Skin epidermis (tissue), 12 donors: ENCODE data around the gene SYNGAP1.
A peak's percentile ranks its signal among the peaks of the same experiment; 100 is the strongest.
"Not testable (repeated sequence)": the region's sequence is repeated elsewhere in the genome, so short reads cannot be mapped to it uniquely, and the experiment has no call there.

ENCODE experiments used
- H3K27ac ChIP-seq, 21 experiments: fragments of 200-600 bp; sonication (generic) in 11 of 21; one replicate each; pipeline ENCODE4 v1.5.0; 2020; ENCODE audit warnings: mild to moderate bottlenecking in 3 of 21, inconsistent platforms in 2 of 21, moderate library complexity in 2 of 21
- H3K4me3 ChIP-seq, 7 experiments: fragments of 200-600 bp; sonication (generic) in 2 of 7; one replicate each; pipeline ENCODE4 v1.5.0; 2020; ENCODE audit warnings: inconsistent platforms in 2 of 7, mild to moderate bottlenecking in 2 of 7, moderate library complexity in 1 of 7

The SYNGAP1 gene

GRCh38 chr6:33453393-33454008 lies 33.6 kb downstream of the SYNGAP1 start:
- H3K27ac ChIP-seq: peak overlapping the region in 20 of 21 experiments; percentile 35 to 90 (median 82)
- H3K4me3 ChIP-seq: peak overlapping the region; percentile 61 to 94 (median 75)

GRCh38 chr6:33454009-33454946 lies 34.4 kb downstream of the SYNGAP1 start, which contains the start of gene ZBTB9:
TSS of gene ZBTB9 (plus strand) at chr6:33454576. CDS start at chr6:33455101, 525 bp downstream.
- H3K27ac ChIP-seq: peak within 1 kb of the TSS; percentile 28 to 90 (median 82)

GRCh38 chr6:33455051-33455450 lies 35.2 kb downstream of the SYNGAP1 start:
- peak overlapping the region in 14 of 21 experiments; percentile 28 to 90 (median 84) for H3K27ac ChIP-seq
- H3K4me3 ChIP-seq: peak overlapping the region; percentile 61 to 94 (median 75)

More at GRCh38 chr6:33454009-33454946, 34.4 kb downstream of the SYNGAP1 start, which contains the start of gene ZBTB9:
- H3K4me3 ChIP-seq: peak within 1 kb of the TSS; percentile 61 to 94 (median 75)

- Histone ChIP-seq H3K27ac (no peak overlapping the region), H3K4me3 (no peak overlapping the region)
These were observed 36.3 kb downstream of the SYNGAP1 start for GRCh38 chr6:33456156-33456555.

- no peak overlapping the region for H3K4me3 ChIP-seq
- H3K27ac ChIP-seq: no peak overlapping the region
These were observed 38.8 kb downstream of the SYNGAP1 start for GRCh38 chr6:33458676-33459075.

GRCh38 chr6:33459226-33459625 lies 39.4 kb downstream of the SYNGAP1 start:
- Histone ChIP-seq H3K4me3 (no peak overlapping the region), H3K27ac (no peak overlapping the region)

- Histone ChIP-seq H3K27ac (no peak overlapping the region), H3K4me3 (no peak overlapping the region)
These were observed 46.3 kb downstream of the SYNGAP1 start for GRCh38 chr6:33466075-33466735.

GRCh38 chr6:33467091-33467490 lies 47.2 kb downstream of the SYNGAP1 start:
- no peak overlapping the region for H3K4me3 ChIP-seq
- no peak overlapping the region for H3K27ac ChIP-seq

GRCh38 chr6:33469661-33470060 lies 49.8 kb downstream of the SYNGAP1 start:
- H3K27ac ChIP-seq: no peak overlapping the region
- H3K4me3 ChIP-seq: no peak overlapping the region

GRCh38 chr6:33477864-33478263 lies 58.0 kb downstream of the SYNGAP1 start:
- Histone ChIP-seq H3K4me3 (no peak overlapping the region), H3K27ac (no peak overlapping the region)

- no peak overlapping the region for H3K4me3 ChIP-seq
- no peak overlapping the region for H3K27ac ChIP-seq
These were observed 61.3 kb downstream of the SYNGAP1 start for GRCh38 chr6:33481192-33481591.

- H3K4me3 ChIP-seq: not testable (repeated sequence)
These were observed 62.8 kb downstream of the SYNGAP1 start for GRCh38 chr6:33482620-33483019.

GRCh38 chr6:33483678-33484077 lies 63.8 kb downstream of the SYNGAP1 start:
- Histone ChIP-seq H3K27ac (no peak overlapping the region), H3K4me3 (no peak overlapping the region)

More at GRCh38 chr6:33482620-33483019, 62.8 kb downstream of the SYNGAP1 start:
- H3K27ac ChIP-seq: not testable (repeated sequence)

- not testable (repeated sequence) for H3K4me3 ChIP-seq, H3K27ac ChIP-seq
These were observed 64.9 kb downstream of the SYNGAP1 start for GRCh38 chr6:33484673-33485262.

GRCh38 chr6:33485680-33486079 lies 65.8 kb downstream of the SYNGAP1 start:
- not testable (repeated sequence) for H3K4me3 ChIP-seq, H3K27ac ChIP-seq

- H3K27ac ChIP-seq: no peak overlapping the region
These were observed 68.5 kb downstream of the SYNGAP1 start for GRCh38 chr6:33488339-33488738.

GRCh38 chr6:33490198-33490597 lies 70.3 kb downstream of the SYNGAP1 start:
- Histone ChIP-seq H3K4me3 (no peak overlapping the region), H3K27ac (no peak overlapping the region)

More at GRCh38 chr6:33488339-33488738, 68.5 kb downstream of the SYNGAP1 start:
- H3K4me3 ChIP-seq: no peak overlapping the region

GRCh38 chr6:33490621-33491020 lies 70.8 kb downstream of the SYNGAP1 start:
- Histone ChIP-seq H3K4me3 (no peak overlapping the region), H3K27ac (no peak overlapping the region)

- Histone ChIP-seq H3K27ac (no peak overlapping the region), H3K4me3 (no peak overlapping the region)
These were observed 72.2 kb downstream of the SYNGAP1 start for GRCh38 chr6:33492093-33492492.

GRCh38 chr6:33497157-33497556 lies 77.3 kb downstream of the SYNGAP1 start:
- H3K4me3 ChIP-seq: no peak overlapping the region
- no peak overlapping the region for H3K27ac ChIP-seq
